Measurements from ENCODE around the gene ZDHHC4. TPM values are rescaled to one million over a fixed set of nuclear protein-coding genes. Genes with fewer than 3 reads are reported as not detected.
A peak's percentile ranks its signal among the peaks of the same experiment; 100 is the strongest.
"Not testable (repeated sequence)": the region's sequence is repeated elsewhere in the genome, so short reads cannot be mapped to it uniquely, and the experiment has no call there.

ZDHHC4 gene
- total and polyA plus RNA-seq, 2 donors (not counting 3 experiments of a cell fraction or from before 2014, with no cell fraction given) = 29.9 to 122 TPM

DNA sequence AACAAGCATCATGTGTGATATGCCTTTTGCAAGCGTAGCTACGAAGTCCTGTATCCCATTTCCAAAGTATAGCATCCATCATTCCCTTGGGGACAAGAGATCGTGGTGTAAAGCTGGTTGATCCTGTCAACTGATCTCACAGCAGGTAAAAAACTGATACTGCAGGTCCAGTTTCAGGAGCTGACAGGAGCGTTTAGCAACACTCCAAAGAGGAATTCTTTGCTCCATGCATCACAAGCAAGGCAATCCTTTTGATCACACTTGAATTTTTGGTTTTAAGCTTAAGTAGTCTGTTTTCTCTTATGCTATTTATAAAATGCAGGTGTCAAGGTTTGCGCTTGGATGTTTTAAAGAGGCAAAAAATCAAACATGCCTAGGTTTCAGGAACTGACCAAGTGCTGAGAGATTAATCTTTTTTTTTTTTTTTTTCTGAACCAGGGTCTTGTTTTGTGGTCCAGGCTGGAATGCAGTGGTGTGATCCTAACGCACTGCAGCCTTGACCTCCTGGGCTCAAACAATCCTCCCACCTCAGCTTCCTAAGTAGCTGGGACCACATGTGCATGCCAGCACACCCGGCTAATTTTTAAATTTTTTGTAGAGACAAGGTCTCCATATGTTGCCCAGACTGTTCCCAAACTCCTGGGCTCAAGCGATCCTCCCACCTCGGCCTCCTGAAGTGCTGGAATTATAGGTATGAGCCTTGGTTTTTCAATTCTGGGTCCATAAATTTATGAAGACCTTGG is 1.8 kb upstream of the ZDHHC4 start:
- Histone ChIP-seq H3K4me2 (ENCODE audit: insufficient read depth, low read length) (no peak overlapping the region), H3K9me3 (replicated peaks; ENCODE audit: control insufficient read depth, insufficient read depth, low read length) (no peaks in the 10 kb centered on the region), H3K36me3 (ENCODE audit: control insufficient read depth in 2 of 2, extremely low read depth in 1 of 2, insufficient read depth in 2 of 2, low read length in 2 of 2) (no peaks in the 10 kb centered on the region), H3K27ac (ENCODE audit: insufficient read depth, low read depth, low read length) (no peak overlapping the region), H2AFZ (ENCODE audit: low read depth, low read length) (no peak overlapping the region), H3K4me3 (replicated peaks in 1 of 3; ENCODE audit: insufficient read depth in 1 of 3, low read depth in 1 of 3, low read length in 3 of 3) (no peak overlapping the region), H4K20me1 (replicated peaks; ENCODE audit: control insufficient read depth, extremely low read depth, insufficient read depth, low read length) (no peaks in the 10 kb centered on the region), H3K27me3 (ENCODE audit: control insufficient read depth in 2 of 2, insufficient read depth in 2 of 2, low read length in 2 of 2) (no peaks in the 10 kb centered on the region), H3K9me1 (replicated peaks; ENCODE audit: control insufficient read depth, extremely low read depth, insufficient read depth, low read length) (no peaks in the 10 kb centered on the region), H3K4me1 (ENCODE audit: control insufficient read depth, extremely low read depth, insufficient read depth, low read length) (no peaks in the 10 kb centered on the region), H3K9ac (replicated peaks; ENCODE audit: extremely low read depth, insufficient read depth, low read length) (no peak overlapping the region), H3K79me2 (ENCODE audit: control insufficient read depth, insufficient read depth, low read length) (no peaks in the 10 kb centered on the region)
- dilution Hi-C loops (cut with MboI; ENCODE audit: extremely low pct_ligation_motif_present, low sequenced_read_pairs) (no loop called here), intact Hi-C loops (cut with micrococcal nuclease) (loop anchor here (5.0 kb wide), 1 partner anchor 132 kb away; the partner anchor contains the start of gene ZNF12)
- DNase-seq (ENCODE audit: low read depth, low spot score) (no peak), FAIRE-seq (no peak)
- CTCF ChIA-PET = interaction anchor here (0.6 to 3.9 kb wide), 6 partner anchors 10 to 59 kb away, joined by 3 to 20 read pairs (median 11); partner anchors contain the start of gene INTS15
- BruUV-seq (replicated peaks) = no TSS peak
- TF ChIP-seq FOS (IDR thresholded peaks at IDR 0.05; ENCODE audit: borderline replicate concordance, insufficient read depth, low read length) = no peak
- POLR2A ChIA-PET = no interaction called here

DNA sequence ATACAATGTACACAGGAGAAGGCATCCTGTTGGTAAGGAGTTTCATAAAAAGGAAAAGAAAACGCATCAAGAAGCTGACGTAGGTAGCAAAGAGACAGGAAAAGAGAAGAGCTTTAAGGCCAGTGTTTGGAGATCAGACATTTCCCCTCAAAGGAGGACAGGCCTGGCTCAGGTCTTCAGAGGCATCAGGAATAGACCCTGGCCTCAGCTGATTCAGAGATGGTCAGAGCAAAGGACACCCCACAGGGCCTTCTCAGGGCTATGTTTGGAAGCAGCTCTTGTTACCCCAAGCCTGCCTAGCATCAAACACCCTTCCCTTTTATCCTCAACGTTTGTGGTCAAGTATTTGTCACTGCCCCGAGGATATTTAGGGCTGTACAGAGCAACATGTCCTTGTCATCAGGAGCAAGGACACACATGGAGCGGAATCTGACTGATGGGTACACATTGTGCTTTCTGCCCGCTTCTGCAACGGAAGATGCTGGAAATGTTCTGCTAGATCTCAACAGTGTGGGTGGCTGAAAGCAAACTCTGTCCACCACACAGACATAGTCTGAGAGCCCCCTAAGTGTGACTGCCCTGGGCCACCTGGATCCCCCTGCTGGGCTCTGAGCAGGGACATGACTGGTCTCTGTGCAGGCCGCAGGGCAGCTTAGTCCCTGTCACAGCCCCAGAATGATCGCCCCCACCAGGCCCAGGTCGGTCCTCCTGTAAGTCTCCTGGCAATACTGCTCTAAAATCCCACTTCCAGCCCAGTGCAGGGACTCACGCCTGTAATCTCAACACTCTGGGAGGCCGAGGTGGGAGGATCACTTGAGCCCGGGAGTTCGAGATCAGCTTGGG is 1.0 kb upstream of the ZDHHC4 start:
- Histone ChIP-seq H3K4me2 (ENCODE audit: insufficient read depth, low read length) (no peak overlapping the region), H4K20me1 (replicated peaks; ENCODE audit: control insufficient read depth, extremely low read depth, insufficient read depth, low read length) (no peaks in the 10 kb centered on the region), H2AFZ (ENCODE audit: low read depth, low read length) (no peak overlapping the region), H3K27ac (ENCODE audit: insufficient read depth, low read depth, low read length) (no peak overlapping the region), H3K9ac (replicated peaks; ENCODE audit: extremely low read depth, insufficient read depth, low read length) (no peak overlapping the region), H3K4me1 (ENCODE audit: control insufficient read depth, extremely low read depth, insufficient read depth, low read length) (no peaks in the 10 kb centered on the region), H3K9me1 (replicated peaks; ENCODE audit: control insufficient read depth, extremely low read depth, insufficient read depth, low read length) (no peaks in the 10 kb centered on the region), H3K79me2 (ENCODE audit: control insufficient read depth, insufficient read depth, low read length) (no peaks in the 10 kb centered on the region), H3K9me3 (replicated peaks; ENCODE audit: control insufficient read depth, insufficient read depth, low read length) (no peaks in the 10 kb centered on the region), H3K4me3 (replicated peaks in 1 of 3; ENCODE audit: insufficient read depth in 1 of 3, low read depth in 1 of 3, low read length in 3 of 3) (no peak overlapping the region), H3K27me3 (ENCODE audit: control insufficient read depth in 2 of 2, insufficient read depth in 2 of 2, low read length in 2 of 2) (no peaks in the 10 kb centered on the region), H3K36me3 (ENCODE audit: control insufficient read depth in 2 of 2, extremely low read depth in 1 of 2, insufficient read depth in 2 of 2, low read length in 2 of 2) (no peaks in the 10 kb centered on the region)
- no peak for FAIRE-seq
- CTCF ChIA-PET = interaction anchor here (2.3 to 3.9 kb wide), 3 partner anchors 14 to 60 kb away, joined by 18 to 20 read pairs (median 19); partner anchors contain the start of gene INTS15
- dilution Hi-C loops (cut with MboI; ENCODE audit: extremely low pct_ligation_motif_present, low sequenced_read_pairs) = no loop called here
- DNase-seq (ENCODE audit: low read depth, low spot score) = no peak
- intact Hi-C loops (cut with micrococcal nuclease) = loop anchor here (5.0 kb wide), 1 partner anchor 131 kb away; the partner anchor contains the start of gene ZNF12
- POLR2A ChIA-PET = no interaction called here
- TF ChIP-seq EZH2 (IDR thresholded peaks at IDR 0.05; ENCODE audit: borderline replicate concordance, low read depth, low read length, severe bottlenecking) = no peak
- TF ChIP-seq FOS (IDR thresholded peaks at IDR 0.05; ENCODE audit: borderline replicate concordance, insufficient read depth, low read length) = no peak
- TF ChIP-seq, protein P1, sequence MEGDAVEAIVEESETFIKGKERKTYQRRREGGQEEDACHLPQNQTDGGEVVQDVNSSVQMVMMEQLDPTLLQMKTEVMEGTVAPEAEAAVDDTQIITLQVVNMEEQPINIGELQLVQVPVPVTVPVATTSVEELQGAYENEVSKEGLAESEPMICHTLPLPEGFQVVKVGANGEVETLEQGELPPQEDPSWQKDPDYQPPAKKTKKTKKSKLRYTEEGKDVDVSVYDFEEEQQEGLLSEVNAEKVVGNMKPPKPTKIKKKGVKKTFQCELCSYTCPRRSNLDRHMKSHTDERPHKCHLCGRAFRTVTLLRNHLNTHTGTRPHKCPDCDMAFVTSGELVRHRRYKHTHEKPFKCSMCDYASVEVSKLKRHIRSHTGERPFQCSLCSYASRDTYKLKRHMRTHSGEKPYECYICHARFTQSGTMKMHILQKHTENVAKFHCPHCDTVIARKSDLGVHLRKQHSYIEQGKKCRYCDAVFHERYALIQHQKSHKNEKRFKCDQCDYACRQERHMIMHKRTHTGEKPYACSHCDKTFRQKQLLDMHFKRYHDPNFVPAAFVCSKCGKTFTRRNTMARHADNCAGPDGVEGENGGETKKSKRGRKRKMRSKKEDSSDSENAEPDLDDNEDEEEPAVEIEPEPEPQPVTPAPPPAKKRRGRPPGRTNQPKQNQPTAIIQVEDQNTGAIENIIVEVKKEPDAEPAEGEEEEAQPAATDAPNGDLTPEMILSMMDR (IDR thresholded peaks at IDR 0.05; ENCODE audit: extremely low read depth in 1 of 2, insufficient read depth in 1 of 2, low read depth in 1 of 2, low read length in 2 of 2) = no peak
- BruUV-seq (replicated peaks) = TSS peak; percentile 71

DNA sequence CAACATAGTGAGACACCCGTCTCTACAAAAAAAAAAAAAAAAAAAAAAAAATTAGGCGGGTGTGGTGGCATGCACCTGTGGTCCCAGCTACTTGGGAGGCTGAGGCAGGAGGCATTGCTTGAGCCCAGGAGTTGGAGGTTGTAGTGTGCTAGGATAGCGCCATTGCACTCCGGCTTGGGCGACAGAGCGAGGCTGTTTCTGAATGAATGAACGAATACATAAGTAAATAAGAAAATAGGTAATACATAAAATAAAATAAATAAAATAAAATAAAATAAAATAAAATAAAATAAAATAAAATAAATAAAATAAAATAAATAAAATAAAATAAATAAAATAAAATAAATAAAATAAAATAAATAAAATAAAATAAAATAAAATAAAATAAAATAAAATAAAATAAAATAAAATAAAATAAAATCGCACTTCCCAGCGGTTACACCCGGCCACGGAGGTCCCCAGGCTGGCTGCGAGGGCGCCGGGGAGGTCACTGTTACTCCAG is 336 bp upstream of the ZDHHC4 start:
- H3K79me2 ChIP-seq (ENCODE audit: control insufficient read depth, insufficient read depth, low read length); H3K4me1 ChIP-seq (ENCODE audit: control insufficient read depth, extremely low read depth, insufficient read depth, low read length); H3K36me3 ChIP-seq (ENCODE audit: control insufficient read depth in 2 of 2, extremely low read depth in 1 of 2, insufficient read depth in 2 of 2, low read length in 2 of 2); H3K9me1 ChIP-seq (replicated peaks; ENCODE audit: control insufficient read depth, extremely low read depth, insufficient read depth, low read length); FAIRE-seq; H3K9me3 ChIP-seq (replicated peaks; ENCODE audit: control insufficient read depth, insufficient read depth, low read length); H4K20me1 ChIP-seq (replicated peaks; ENCODE audit: control insufficient read depth, extremely low read depth, insufficient read depth, low read length); DNase-seq (ENCODE audit: low read depth, low spot score); dilution Hi-C loops (cut with MboI; ENCODE audit: extremely low pct_ligation_motif_present, low sequenced_read_pairs); BruUV-seq (replicated peaks); H3K27me3 ChIP-seq (ENCODE audit: control insufficient read depth in 2 of 2, insufficient read depth in 2 of 2, low read length in 2 of 2): not testable (repeated sequence)
- POLR2A ChIA-PET = interaction anchor here (1.3 kb wide), 1 partner anchor 11 kb away, joined by 5 read pairs; no protein-coding TSS in a partner anchor
- peak overlapping the region; percentile 97 for H3K9ac ChIP-seq (replicated peaks; ENCODE audit: extremely low read depth, insufficient read depth, low read length)
- peak overlapping the region; percentile 87 for H2AFZ ChIP-seq (ENCODE audit: low read depth, low read length)
- CTCF ChIA-PET = interaction anchor here (0.8 to 3.9 kb wide), 3 partner anchors 11 to 18 kb away, joined by 3 to 20 read pairs (median 18); partner anchors contain the start of gene INTS15
- H3K27ac ChIP-seq (ENCODE audit: insufficient read depth, low read depth, low read length) = peak overlapping the region; percentile 96
- peak overlapping the region; percentile 73 to 91 (median 87) for H3K4me3 ChIP-seq (replicated peaks in 1 of 3; ENCODE audit: insufficient read depth in 1 of 3, low read depth in 1 of 3, low read length in 3 of 3)
- intact Hi-C loops (cut with micrococcal nuclease) = loop anchor here (1.0 to 5.0 kb wide), 3 partner anchors 13 to 130 kb away; partner anchors contain the start of genes INTS15 and ZNF12
- H3K4me2 ChIP-seq (ENCODE audit: insufficient read depth, low read length) = peak overlapping the region; percentile 65

Measured in endothelial cell of umbilical vein (primary cell).